EL (cell line): ENCODE results near the gene DDX50.
"Not testable (repeated sequence)": the region's sequence is repeated elsewhere in the genome, so short reads cannot be mapped to it uniquely, and the experiment has no call there.

Source experiments
- DNase-seq: peaks from one replicate; pipeline ENCODE4 v3.0.0-alpha.2; 2016

Gene DDX50, protein sequence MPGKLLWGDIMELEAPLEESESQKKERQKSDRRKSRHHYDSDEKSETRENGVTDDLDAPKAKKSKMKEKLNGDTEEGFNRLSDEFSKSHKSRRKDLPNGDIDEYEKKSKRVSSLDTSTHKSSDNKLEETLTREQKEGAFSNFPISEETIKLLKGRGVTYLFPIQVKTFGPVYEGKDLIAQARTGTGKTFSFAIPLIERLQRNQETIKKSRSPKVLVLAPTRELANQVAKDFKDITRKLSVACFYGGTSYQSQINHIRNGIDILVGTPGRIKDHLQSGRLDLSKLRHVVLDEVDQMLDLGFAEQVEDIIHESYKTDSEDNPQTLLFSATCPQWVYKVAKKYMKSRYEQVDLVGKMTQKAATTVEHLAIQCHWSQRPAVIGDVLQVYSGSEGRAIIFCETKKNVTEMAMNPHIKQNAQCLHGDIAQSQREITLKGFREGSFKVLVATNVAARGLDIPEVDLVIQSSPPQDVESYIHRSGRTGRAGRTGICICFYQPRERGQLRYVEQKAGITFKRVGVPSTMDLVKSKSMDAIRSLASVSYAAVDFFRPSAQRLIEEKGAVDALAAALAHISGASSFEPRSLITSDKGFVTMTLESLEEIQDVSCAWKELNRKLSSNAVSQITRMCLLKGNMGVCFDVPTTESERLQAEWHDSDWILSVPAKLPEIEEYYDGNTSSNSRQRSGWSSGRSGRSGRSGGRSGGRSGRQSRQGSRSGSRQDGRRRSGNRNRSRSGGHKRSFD

DNA sequence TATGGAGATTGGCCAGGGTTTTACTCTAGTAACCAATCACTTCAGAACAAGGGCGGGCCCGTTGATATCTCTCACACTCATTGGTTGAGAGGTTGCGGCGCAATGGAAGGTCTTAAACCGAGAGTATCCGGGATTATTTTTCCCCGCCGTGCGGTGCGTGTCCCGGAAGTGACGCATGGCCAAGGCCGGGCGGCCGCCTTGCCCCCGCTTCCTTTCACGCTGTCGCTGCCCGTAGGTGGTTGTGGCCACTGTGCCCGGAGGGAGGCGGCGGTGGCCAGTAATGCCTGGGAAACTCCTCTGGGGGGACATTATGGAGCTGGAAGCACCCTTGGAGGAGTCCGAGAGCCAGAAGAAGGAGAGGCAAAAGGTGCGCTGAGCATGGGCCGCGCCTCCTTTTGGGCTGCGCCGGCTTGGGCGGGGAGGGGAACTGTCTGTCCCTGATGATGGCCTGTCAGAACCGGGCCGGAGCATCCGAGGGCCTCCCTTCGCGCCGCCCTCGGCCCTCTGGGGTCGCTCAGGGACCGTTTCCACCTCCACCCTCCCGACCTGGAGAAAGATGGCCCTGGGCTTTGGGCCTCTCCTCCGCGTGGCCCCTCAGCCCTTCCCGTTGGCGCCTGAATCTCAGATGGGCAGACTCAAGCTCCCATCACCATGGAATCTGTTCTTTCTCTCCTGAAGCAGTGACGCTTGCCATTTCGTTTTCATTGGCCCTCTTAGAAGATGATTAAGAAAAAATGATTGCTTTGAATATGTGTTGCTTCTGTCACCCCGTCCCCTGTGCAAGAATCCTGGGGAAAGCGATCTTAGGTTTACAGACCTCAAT lies at the start of gene DDX50:
Gene DDX50 (plus strand): TSS at position 211 of the 823 bp plus-strand sequence. CDS start 70 bp downstream, at position 281.
- DNase-seq: peak; percentile 99

DNA sequence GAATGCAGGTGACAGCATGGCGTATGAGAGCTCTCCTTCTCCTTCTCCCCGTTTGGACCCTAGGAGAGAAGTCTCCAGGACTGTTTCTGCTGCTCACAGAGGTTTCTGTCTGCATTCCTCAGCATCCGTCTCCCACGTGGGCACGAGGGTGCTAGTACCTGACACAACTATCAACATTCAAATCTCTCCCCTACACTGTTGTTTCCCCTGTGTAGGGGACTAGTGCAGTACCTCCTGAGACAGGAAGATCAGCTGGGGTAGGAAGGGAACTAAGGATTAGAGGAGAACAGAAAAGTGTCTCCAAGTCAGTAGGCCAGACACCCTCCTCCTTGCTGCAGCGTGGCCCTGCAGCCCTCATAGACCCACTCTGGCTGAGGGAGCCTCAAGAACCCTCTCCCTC lies 44.8 kb upstream of the DDX50 start:
- DNase-seq: no peak

DNA sequence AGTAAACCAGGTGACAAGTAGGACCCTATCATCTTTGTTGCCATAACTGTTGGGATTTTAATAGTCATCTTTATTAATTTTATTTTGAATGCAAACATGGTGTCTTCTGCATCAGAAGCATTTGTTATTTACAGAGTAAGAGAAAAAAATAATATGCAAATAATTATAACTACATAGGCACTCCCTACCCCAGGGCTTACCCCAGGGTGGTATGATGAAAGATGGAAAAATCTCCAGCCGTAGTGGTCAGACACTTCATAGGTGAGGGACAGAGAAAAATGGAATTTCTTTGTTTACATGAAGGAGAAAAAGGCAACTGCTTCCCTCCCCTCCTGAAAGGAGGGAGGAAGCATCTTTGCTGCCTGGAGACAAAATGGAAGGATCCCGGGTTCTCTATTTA lies 44.1 kb upstream of the DDX50 start:
- no peak for DNase-seq

DNA sequence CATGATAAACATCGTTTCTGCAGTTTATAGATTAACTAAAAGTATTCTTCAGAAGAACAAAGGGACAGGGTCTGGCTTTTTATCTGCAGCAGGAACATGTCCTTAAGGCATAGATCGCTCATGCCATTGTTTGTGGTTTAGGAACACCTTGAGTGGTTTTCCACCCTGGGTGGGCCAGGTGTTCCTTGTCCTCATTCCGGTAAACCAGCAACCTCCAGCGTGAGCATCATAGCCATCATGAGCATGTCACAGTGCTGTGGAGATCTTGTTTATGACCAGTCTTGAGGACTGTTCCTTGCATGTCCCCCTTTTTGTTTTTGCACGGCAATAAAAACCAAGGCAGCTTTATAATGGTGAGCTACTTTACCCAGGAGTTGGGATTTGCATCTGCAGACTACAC lies 39.9 kb upstream of the DDX50 start:
- no peak for DNase-seq

DNA sequence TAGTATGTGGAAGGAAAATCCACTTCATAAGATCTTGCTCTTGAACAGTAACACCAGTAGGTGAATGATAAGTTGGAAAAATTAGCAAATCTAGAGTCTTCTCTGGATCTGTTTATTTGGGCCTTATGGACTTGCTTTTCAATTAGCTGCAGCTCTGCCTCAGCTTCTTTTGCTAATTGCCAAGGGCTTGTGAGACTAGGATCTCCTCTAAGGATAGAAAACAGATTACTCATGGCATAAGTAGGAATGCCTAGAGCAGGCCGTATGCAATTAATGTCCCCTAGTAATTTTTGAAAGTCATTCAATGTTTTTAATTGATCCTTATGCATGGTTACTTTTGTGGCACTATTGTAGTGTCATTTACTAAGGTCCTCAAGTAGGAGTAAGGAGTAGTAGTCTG lies 36.5 kb upstream of the DDX50 start:
- no peak for DNase-seq

DNA sequence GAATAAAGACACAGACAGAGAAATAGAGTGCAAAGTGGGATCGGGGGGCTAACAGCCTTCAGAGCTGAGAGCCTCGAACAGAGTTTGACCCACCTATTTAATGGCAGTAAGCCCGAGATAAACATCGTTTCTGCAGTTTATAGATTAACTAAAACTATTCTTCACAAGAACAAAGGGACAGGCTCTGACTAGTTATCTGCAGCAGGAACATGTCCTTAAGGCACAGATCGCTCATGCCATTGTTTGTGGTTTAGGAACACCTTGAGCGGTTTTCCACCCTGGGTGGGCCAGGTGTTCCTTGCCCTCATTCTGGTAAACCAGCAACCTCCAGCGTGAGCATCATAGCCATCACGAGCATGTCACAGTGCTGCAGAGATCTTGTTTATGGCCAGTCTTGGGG lies 32.9 kb upstream of the DDX50 start:
- DNase-seq: not testable (repeated sequence)

DNA sequence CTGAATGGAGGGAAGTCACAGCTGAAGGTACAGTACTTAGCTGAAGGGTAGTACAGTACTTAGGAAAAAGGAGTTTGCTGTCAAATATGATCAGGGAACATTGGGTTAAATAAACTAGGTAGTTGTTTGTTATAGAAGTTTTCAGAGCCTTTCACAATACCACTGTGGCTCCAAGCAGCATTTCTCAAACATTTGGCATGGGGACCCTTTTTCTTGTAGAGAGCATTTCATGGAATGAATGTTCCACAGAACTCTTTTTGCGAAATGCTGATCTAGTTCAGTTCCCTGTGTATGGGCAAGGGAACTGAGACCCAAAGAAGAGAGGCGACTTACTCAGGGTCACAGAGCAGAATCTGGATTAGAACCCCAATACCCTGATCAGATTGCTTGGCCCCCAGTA lies 31.5 kb upstream of the DDX50 start:
- DNase-seq: no peak

DNA sequence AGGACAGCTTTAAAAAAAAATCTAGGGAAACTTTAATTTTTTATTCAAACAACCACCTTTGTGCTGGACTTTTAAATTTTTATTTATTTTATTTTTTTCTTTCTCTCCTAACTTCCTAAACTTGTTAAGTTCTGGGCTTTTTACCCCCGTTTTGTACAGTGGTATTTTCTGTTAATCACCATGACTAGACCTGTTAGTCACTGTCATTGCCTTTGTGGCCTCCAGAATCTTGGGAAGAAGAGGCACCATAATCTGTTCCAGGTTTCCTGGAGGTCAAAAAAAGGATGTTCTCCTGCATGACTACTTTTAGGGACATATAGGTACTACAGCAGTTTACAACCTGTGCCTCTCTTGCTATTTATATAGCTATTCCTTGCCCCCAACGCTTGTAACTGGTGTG lies 31.1 kb upstream of the DDX50 start:
- DNase-seq: no peak

DNA sequence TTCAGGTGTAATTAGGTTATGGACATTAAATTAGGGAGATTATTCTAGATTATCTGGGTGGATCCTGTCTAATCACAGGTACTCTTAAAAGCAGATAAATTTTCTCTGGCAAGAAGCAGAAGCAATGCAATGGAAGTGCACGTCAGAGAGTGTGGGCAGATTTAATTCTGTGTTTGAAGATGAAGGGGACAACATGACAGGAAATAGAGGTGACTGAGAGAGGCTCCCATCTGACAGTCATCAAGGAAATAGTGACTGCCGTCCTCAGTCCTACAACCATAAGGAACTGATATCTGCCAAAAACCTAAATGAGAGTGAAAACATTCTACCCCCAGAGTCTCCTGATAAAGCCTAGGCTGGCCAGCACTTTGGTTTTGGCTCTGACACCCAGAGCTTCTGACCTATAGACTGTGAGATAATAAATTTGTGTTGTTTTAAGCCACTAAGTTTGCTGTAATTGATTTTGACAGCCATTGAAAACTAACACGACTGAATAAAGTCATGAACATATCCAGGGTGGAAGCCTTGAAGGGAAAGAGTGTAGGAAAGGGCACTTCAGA lies 30.5 kb upstream of the DDX50 start:
- DNase-seq: no peak

DNA sequence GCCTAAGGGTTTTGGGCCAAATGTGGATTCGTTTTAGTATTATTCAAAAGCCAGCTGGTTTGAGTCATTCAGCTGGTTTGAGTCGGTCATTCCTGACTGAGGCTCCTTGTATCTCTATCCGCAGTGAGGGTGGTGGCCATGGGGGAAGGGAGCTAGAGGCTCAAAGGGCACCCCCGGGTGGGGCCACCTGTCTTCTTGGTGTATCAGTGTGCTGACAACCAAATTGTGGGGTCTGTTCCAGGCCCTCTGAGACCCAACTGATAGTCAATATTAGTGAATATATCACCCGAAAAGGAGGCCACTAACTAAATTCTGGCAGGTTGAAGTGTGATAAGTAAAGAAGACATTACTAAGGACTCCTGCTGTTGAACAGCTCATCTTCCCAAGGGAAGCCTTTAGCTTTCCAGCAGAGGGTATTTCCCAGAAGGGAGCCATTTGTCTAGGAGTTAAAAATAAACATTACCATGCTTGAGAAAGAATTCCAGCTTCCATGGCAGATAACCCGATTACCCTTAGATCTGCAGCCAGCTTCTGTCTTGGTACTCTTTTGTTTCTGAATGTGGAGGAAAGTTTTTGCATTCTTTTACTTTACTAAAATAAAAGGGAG lies 29.9 kb upstream of the DDX50 start:
- DNase-seq: peak; percentile 30

DNA sequence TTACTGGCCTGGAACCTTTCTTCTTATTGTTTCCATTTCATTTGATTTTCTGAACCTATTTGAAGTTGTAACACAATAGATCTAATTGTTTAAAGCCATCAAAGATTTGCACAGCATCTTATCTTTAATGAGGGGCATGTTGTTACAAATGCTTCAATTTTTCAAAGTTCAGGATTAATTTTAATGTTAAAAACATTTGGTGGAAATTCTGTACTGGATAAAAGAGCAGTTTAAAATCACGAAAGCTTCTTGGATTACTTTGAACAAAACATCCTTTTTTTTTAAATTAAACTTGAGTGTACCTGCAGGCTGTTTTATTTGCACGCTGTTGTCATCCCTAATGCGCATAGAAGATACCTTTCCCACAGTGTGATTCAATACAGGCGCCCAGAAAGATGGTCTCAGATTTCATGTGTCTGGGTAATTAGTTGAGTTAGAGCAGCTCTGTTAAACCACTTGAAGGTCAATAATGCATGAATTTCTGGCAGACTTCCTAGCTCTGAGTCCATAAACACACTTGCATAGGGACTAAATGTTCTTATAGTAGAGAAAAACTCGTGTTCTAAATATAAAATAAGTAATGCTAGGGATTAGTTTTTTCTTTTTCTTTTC lies 29.3 kb upstream of the DDX50 start:
- DNase-seq: peak; percentile 47

DNA sequence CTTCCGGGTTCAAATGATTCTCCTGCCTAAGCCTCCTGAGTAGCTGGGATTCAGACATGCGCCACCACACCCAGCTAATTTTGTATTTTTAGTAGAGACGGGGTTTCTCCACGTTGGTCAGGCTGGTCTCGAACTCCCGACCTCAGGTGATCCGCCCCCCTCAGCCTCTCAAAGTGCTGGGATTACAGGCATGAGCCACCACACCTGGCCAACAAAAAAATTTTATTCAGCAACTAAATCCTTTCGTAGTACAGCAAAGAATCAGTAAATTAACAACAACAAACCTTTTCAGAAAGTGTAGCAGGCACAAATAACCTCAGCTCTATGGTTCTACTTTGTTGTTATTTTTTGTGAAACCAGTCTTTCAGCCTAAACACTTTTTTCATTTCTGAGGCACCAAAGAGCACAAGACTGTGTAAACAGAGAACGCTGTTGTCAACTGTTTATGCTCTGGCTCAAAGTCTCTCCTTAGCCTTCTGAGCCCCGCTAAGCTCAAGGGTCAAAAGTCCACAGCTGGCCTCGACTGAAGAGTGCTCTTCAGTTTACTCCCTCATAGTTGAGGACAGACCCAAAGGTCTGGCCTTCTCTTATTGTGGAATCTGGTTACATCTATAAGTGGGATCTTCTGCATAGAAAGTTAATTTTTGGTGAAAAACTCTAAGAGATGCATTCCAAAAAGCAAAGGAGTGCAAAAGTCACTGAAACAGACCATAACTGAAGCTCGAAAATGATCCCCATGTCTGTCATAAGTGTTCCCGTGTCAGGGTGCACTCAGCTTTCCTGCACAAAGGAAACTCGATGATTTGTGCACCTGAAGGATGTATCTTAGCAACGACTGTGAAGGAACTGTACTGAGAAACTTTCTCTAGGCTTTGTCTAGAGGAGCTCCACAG lies 24.6 kb upstream of the DDX50 start:
- DNase-seq: no peak

DNA sequence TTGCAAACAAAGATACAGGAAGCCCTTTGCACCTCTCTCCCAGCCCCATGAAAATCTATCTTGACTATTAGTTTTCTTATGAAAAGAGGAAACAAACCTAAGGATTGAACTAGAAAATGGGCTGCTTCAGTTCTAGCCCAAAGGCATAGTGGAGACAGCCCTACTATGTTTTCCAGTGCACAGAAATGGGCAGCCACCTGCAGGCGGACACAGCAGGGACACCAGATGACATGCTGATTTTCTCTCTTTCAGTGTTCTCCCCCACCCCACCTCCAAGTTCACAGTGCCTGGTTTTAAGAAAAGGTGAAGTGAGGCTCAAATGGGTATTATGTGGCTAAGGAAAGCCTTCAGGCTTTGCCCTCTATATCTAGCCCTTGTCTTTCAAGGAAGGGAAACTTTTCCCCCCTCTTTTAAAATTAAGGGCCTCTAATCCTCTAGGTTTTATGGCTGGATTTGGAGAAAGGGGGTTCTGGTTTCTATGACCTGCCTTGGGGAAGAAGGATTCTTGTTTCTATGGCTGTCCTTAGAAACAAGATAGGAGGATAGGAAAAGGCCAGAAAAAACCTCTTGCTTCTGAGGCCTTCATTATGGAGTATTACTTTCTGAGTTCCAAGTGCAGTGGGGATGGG lies 23.5 kb upstream of the DDX50 start:
- no peak for DNase-seq

DNA sequence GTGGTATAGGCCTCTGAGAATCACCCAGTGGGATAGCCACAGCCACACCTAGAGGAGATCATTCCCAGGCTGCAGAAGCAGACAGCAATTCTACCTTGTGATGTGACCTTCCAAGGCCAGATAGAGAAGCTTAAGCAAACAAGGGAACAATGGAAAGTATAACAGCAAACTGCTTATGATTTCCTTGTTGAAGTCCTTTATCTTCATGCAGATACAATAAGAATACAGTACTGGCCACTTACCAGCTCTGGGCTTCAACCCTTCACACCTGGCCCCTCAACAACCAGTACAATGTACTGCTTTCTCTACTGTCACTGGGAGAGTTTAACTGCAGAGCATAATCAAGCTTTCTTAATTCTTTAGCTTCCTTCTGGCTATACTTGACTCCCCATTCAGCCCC lies 22.6 kb upstream of the DDX50 start:
- no peak for DNase-seq

DNA sequence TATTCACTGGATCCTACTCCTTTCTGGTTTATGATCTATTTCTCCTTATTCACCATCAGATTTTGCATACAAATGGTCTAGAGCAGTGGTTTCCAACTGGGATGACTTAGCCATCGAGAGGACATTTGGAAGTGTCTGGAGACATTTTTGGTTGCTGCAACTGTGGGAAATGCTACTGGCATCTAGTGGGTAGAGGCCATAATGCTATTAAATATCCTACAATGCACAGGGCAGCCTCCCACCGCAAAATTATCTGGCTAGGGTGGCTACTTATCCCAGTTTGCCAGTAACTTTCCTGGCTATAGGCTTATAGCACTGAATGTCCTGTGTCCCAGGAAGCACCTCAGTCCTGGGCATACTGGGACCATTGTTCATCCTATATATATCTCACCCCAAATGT lies 21.5 kb upstream of the DDX50 start:
- no peak for DNase-seq

DNA sequence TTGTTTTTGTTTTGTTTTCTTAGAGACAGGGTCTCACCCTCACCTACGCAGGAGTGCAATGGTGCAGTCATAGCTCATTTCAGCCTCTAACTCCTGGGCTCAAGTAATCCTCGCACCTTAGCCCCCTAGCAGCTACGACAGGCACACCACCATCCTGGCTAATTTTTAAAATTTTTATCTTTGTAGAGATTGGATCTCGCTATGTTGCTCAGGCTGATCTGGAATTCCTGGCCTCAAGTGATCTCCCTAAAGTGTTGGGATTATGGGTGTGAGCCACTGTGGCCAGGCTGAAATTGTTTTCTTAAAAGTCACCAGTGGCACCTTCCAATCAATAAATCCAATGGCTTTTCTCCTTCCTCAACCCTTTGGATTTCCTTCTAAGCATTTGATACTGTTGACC lies 20.9 kb upstream of the DDX50 start:
- DNase-seq: no peak

DNA sequence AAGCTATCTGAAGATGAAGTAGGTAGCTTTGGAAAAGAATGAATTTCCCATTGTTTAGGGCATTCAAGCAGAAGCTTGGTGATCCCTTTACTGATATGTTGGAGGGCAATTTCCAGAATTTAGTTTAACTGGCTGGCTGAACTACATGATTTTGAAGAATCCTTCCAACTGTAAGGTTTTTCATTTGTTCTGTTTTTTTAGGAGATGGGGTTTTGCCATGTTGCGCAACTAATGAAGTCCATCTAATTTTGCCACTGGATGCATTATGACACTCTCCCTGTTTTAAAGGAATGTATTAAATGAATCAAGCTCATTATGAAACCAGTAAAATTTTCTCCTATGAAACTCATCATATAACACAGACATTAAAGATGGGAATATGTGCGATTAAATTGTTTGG lies 6.1 kb upstream of the DDX50 start:
- DNase-seq: no peak

DNA sequence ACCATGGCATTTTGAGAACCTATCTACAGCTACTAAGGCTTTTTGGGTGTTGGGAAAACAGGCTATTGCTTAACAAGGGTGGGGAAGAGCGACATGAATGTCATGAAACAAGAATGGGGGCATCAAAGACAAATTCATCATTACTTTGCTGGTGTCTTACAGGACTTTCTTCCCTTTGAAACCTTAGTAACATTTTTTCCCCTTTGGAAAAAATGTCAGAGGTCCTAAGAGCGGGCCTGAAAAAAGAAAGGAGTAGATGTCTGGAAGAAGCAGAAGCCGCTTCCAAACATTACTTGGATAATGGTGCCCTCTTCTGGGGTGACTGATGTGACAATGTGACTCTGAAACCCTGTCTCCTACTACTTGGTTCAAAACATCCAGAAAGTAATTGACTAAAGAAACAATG lies 3.8 kb upstream of the DDX50 start:
- DNase-seq: peak; percentile 67

DNA sequence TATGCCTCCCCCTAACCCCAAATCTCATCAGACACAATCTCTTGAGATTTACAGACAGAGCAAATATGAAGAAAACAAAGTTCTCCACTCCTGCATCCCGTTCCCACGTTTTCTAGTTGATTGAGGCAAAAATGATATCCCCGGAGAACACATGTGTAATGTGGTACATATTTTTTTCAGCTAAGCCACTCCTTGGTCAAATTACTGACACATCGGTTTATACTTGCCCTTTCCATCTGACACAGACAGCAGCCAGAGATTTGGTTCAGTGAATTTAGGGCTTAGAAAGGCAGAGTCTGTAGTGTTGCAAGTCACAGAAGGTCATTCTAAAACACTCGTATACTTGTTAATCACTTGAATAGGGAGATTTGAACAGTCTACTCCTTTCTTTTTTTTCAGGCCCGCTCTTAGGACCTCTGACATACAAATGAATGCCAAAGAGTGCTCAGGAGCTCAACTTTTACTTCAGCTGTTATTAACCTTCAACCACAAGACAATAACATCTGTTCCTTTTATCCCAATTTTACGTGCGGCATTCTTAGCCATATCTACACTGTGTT lies 1.8 kb upstream of the DDX50 start:
- no peak for DNase-seq

DNA sequence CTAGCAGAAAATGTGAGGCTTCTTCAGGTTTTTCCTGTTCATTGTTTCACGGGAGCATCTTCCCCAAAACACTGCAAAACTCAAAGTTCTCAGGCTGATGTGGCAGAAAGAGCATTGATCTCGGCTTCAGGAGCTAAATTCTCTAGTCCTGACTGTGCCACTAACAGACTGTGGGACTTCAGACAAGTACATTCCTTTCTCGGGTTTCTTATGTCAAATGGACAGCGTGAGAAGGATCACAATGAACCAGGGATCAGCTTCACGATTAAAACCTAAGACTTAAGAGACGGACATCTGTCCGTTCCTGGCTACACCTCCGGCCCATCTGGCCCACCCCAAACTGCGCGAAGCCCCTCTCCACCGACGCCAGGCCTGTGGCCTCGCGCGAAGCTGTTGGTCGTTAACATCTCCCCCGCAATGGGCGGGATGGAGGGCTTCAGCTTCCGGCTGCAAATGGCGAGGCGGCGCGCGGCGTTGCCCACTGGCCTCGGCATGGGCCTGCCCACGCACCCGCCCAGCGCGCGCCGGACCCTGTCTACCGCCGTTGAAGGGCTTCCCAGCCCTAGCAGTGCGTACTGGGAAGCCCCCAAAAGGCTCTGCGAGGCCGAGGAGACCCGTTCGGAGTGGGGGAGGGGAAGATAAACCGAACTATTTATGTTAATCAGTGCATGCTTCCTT lies 549 bp upstream of the DDX50 start:
- no peak for DNase-seq
